Fibroblast of gingiva (primary cell): ENCODE measurements around the gene APOH.

Source experiments
- DNase-seq: peaks from one replicate; pipeline ENCODE4 v3.0.0-alpha.2; 2011; ENCODE audit warnings: low read depth

APOH gene

DNA sequence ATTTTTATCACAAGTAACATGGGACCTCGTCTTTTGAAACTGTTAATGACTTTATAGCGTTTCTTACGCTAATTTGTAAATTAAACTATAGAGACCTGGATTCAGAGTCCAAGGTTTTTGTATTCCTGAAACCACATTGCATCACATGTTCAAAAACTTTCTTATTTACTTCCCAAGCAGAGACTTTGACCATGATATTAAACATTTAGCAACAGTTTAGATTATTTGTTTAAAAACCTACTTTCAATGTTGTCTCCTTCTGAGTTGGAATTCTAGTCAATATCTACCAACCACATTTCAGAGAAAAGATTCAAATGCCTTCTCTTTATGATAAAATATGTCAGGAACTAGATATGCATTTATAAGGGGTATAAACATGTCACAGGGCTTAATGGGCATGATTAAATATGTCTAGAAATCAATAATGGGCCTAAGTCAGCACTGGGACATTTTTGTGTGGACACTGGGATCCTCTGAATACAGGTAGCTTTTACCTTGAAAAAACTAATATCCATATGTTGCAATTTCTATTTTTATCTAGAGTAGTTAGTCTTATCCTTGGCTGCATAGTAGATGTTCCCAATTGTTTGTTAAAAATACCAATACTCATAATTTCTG, 6.3 kb upstream of the APOH start:
- DNase-seq: no peak

DNA sequence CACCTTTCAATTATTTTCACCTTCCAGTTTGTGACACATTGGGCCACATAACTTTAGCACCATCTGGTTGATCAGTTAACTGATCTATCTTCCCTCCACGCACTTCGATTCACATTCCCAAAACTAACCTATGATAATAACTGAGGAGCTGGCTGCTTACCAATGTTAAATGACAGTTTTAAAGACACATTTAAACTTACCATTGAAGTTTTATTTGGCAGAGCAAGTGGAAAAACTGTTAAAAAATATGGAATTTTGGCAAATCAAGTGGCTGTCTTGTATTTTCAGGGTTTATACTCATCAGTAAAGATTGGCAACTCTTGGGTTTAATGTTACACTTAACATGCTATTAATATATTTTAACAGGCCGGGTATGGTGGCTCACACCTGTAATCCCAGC, 5.4 kb upstream of the APOH start:
- DNase-seq: no peak

DNA sequence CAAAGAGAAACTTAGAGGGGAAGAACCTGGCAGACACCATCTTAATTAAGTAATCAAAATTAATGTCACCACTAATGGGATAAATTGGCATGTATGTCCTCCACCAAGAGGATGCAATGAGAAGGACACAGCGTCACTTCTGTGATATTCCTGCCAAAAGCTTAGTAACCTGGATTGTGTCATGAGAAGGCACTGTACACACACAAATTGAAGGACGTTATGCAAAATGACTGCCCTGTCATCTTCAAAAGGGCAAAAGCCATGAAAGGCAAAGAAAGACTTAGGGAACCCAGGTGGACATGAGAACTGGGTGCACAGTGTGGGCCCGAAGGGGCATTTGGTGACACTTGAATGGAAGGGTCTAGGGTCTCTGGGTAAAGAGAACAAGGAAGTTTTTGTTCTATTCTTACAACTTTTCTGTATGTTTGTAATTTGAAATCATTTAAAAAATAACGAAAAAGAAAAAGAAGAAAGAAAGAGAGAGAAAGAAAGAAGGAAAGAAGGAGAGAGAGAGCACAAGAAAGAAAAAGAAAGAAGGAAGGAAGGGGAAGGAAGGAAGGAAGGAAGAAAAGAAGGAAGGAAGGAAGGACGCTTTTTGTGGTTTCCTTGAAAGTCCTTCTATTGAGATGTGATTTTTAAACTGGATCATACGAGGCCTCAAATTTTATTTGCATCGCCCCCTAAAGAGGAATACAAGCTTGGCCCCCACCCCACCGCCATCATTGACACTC, 4.0 kb upstream of the APOH start:
- no peak for DNase-seq

DNA sequence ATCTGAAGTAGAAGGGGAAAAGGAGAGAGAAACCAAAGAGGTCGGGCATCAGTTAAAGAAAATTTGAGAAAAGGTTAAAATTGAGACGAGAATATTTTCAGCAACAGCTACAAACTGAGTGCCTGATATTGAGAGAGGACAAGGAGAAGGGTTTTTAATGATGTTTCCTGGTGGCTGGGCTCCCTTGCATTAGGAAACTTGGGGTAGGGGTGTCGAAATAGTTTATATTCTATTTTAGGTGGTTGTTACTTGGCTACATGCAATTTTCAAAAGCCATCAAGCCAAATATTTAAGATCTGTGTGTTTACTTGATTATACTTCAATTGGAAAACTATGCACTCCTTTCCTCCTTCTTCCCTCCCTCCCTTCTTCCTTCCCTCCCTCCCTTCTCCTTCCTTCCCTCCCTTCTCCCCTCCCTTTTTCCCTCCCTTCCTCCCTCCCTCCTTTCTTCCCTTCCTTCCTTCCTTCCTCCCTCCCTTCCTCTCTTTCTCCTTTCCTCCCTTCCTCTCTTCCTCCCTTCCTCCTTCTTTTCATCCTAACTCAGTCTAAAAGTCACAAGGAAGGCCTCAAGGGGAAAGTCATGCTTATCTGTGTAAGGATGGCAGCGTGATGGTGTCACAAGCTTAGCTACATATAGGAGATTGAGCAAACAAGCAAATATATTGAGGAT, 1.8 kb upstream of the APOH start:
- DNase-seq: peak; percentile 49

DNA sequence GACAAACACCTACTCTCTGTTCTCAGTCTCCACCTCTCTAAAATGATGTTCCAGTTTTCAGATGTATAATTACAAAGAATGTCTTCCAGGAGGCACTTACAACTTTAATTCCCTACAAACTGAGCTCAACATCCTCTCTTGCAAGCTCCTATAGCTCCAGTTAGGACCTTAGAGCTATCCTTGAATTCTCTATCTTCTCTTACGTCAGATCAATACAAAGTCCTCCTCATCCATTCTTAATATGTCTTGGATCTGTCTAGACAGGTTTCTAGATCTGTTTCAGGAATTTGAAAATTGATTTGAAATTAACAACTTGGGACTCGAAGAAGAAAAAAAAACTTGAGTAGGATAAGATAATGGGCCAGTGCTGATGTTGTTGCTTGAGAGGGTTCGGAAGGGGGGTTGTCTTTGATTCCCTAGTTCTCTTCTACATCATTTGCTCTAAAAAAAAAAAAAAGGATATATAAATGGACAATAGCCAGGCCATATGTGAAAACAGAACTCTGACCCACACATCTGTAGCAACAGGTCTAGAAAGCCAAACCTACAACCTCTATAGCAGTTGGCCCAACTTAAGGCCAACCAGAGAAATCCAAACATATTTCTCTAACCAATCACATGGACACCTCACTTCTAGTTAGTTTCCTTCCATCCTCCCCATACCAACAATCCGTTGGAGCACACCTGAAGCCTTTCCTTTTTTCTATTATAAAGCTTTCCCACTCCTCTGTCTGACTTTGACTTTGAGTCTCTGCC, 746 bp upstream of the APOH start:
- no peak for DNase-seq

DNA sequence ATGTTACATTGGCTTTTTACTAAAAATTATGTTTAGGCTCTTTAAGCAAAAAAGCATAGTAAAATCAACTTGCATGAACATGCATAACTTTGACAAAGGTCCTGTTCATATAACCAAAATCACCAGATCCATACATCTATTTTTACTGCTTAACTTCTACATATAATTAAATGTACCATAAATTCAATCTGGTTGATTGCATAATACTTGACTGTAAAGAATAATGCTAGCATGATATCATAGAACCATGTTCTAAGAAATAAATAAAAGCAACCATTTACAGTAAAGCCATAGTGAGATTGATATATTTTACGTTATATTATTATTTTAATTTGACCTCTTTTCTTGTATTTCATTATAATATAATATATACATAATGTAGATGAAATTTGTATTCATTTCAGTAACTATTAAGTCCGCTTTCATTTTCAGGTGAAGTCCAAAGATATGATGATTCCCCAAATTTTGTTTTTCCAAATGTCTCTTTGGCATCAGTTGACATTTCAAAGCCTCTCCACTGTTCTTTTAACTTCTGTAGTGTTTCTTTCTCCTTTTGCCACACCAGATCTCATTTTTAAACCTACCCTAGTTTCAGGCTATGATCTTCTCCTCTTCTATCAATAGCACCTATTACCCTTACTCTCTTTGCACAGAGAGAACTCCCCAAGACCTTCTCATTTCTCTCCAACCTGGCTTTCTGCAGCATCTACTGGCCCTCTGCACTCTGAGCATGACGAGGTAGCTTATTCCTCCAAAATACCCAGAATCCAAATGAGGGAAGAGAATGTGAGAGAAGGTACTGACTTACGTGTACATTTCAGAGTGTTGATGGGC, 1.8 kb downstream of the APOH start:
- no peak for DNase-seq

DNA sequence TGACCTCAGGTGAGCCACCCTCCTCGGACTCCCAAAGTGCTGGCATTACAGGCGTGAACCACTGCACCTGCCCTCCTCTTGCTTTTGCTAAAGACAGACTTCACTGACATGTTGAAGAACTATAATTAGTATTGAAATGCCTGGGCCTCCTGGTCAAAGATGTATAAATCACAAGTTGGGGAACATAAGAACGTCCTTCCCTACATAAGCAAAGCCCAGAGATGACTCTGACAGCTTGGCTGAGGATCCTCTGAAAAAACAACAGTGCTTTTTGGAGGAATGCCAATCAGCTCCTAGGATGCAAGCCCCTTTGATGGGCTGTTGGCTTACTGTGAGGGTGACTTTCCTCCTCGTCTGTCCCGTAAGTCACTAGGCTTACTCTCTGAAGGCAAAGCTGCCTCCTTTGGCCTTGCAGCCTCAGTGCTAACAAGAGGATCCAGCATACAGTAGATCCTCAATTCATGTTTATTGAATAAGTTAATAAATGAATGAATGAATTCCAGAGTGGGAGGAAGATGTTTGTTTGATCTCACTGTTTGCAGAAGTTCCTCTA, 6.3 kb downstream of the APOH start:
- DNase-seq: no peak

DNA sequence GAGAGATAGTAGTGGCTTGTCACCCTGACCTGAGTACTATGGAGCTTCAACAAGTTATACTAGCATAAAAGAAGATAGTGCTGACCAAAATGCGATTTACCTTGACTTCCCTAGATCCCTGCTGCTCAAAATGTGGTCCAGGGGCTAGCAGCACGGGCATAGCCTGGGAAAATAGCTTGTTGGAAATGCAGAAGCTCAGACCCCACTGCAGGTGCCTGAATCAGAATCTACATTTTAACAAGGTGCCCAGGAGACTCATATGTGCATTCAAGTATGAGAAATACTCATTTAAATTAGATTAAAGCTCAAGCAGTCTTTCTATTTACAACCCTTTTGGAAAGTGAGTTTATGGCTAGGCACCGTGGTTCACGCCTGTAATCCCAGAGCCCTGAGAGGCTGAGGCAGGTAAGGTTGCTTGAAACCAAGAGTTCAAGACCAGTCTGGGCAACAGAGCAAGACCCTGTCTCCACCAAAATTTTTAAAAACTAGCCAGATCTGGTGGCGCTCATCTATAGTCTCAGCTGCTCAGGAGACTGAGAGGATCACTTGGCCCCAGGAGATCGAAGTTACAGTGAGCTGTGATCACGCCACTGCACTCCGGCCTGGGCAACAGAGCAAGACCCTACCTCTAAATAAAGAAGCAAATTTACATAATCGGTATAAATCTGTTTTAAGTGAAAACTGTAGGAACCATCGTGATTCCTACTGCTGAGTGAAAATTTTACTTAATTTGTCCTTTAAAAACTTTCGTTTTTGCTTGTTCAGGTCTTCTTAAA, 7.3 kb downstream of the APOH start:
- no peak for DNase-seq

DNA sequence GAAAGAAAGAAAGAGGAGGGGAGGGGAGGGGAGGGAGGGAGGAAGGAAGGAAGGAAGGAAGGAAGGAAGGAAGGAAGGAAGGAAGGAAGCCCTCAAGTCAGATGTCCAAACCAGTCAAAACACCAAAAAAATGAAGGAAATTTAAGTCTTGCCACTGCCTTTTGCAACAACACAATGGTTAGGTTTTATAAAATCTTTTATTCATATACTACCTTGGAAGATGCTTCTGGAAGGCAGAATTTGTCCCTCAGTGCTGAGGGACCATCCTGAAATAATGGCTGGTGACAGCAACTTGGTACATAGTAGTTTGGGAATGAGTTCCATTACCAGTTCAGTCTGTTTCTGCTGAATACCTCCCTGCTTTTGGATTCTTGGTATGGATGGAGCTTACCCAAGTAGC, 7.9 kb downstream of the APOH start:
- DNase-seq: no peak

DNA sequence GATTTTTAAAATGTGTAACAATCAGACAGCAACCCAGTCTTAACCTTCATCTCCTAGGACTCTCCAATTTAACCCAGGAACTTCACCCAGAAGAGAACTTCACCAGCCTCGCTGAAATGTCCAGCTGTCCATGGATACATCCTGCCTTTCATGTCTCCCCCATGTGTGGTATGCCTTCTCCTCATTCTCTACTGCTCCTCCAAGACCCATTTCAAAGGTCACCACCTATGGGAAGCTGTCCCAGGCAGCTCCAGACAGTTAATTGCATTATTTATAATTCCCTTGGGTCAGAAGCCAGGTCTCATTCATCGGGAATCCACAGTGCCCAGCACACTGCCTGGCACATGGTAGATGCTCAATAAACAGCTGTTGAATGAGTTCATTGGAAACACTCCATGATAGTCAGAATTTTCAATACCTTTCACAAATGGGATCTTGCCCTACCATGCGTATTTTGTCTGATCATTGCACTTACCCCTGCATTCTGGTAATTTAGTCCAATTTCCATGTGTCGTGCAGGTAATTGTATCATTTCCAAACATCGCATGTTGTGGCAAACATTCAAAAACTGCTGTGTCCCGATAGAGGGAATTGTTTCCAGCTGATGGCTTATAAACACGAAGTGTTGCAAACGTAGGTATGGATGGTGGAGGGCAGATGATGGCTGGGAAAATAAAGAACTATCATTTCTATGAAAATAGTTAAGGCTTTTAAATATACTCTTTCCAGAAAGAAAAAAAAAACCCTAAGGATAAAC, 9.0 kb downstream of the APOH start:
- no peak for DNase-seq

DNA sequence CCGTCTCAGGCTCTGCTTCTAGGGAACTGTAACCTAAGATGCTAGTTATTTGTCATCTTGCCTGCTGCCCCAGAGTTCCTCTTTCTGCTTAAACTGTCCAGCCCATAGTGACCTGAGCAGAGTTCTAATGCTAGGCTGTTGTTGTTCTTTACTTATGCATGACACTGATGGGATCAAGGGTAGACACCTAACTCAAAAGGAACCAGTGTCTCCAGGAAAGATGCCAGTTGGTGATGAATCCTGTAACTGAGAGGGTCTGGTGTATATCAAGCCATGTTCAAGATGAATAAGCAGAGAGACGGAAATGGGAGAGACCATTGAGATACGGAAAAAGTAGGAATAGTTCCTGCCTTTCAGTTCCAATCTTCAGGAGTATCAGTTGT, 13.7 kb downstream of the APOH start:
- no peak for DNase-seq

DNA sequence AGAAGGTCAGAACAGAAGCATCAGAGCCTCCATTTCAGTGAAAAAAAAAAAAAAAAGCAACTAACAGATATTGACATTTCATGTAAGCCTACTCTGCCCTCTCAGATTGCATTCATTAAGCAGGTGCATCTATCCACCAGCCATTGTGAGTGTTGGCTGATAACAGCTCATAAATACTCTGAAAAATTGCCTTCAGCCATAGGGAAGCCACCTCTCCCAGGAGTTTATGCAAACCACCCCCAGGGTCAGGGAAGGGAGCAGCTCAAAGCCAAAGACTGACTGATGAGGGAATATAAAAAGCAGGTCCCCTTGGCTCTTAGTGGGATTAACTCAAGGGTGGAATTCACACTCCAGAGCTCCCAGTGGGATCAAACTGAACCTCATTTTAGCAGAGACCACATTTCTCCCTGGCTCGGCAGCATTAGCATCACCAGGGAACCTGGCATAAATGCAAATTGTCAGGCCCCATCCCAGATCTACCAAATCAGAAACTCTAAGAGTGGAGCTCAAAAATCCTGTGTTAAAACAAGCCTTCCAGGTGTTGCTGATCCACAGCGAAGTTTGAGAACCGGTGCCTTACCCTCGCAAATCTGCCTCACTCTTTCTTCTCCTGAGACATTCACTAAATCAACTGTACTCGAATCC, 14.2 kb downstream of the APOH start:
- DNase-seq: no peak

DNA sequence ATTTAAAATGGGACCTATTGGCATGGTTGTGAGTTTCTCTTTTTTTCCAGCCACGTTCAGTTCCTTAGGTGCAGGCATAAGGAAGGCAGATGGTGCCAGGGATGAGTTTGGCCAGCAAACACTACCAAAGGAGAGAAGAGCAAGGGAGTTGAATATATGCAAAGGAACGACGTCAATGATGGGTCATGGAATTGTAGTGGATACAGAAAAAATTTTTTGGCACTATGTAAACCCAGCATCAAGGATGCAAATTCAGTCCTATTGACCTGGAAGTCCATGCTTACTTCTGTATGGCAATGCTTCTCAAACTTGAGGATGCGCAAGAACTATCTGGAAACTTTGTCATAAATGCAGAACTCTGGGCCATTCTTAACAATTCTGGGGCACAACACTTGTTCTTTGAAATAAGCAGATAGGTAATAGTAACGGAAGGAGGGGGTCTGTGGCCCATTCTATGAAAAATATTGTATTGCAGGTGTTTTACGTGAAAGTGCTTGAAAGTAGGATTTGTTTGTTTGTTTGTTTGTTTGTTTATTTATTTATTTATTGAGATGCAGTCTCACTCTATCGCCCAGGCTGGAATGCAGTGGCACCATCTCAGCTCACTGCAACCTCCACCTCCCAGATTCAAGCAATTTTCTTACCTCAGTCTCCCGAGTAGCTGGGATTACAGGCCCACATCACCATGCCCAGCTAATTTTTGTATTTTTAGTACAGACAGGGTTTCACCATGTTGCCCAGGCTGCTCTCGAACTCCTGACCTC, 18.0 kb downstream of the APOH start:
- DNase-seq: no peak

DNA sequence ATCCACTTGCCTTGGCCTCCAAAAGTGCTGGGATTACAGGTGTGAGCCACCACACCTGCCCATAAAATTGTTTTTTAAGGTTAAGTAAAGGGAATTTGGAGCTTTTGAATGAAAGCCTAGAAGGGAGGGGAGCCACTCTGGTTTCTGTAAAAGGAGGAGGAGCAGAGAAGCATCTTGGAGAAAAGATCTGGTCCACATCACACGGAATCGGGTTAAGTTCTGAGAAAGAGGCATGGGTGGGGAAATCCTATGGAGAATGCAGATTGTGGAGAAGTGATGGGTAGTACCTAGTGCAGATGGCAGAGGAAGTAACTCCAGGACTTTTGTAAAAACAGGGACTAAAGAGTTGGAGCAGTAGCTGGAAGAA, 19.0 kb downstream of the APOH start:
- no peak for DNase-seq

DNA sequence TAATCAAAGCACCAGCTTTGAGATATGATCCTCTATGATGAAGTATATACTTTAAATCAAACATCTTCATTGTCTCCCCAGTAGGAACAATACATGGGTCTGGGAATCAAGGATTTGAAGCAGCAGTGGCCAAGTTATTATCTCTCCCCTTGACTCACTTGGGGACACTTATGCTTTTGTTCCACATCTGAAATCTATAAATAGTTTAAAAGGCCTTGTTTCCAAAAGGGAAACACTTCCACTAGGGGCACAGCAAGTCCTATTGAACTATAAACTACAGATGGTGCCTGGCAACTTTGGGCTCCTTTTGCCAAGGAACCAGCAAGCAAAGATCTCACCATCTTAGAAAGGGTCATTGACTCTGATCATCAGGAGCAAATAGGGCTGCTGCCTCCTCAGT, 21.3 kb downstream of the APOH start:
- DNase-seq: no peak

DNA sequence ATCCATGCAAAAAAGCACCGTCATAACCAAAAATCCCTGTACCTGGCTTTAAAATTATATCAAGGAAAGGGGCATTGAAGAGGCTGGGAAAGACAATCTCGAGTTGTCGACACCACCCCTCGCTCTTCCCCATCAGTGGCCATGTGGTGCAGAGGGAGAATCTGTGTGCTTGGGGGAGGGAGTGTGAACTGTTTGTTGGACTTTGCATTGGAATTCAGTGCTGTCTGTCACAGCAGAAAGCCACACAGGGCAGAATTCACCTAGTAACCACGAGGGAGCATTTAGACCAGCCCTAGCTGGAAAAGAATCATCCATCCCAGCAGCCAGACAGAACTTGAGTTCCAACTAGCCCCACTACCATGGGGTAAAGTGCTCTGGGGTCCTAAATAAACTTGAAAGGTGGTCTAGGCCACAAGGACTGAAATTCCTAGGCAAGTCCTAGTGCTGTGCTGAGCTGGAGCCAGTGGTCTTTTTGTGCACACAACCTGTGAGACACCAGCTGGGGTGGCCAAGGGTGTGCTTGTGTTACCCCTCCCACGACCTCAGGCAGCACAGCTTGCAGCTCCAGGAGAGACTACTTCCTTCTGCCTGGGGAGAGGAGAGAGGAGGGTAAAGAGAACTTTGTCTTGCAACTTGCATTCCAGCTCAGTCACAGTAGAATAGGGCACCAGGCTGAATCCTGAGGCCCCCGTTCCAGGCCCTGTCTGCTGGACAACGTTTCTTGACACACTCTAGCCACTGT, 25.8 kb downstream of the APOH start:
- DNase-seq: no peak

DNA sequence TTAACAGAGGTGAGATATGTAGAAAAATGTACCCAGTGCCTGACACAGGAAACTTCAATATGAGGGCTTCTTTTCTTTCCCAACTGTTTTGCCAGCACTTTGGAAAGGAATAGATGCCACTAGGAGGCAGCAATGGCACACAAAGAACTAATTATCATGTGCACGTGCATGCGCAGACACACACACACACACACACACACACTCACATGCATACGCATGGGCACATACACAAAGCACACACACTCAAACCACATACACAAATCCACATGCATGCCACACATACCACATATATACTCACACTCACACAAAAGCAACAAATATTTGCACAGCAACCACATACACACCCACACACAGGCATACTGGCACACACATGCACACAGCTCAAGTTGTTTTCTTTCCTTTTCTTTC, 28.5 kb downstream of the APOH start:
- peak; percentile 88 for DNase-seq

DNA sequence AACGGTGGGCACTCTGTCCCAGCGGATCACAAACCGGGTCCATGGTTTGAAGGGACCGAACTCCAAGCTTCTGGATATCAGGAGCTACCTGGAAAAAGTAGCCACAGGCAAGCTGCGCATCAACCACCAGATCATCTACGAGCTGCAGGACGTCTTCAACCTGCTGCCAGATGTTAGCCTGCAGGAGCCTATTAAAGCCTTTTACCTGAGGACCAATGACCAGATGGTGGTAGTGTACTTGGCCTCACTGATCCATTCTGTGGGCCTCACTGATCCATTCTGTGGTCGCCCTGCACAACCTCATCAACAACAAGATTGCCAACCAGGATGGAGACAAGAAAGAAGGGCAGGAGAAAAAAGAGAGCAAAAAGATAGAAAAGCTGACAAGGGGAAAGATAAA, 31.0 kb downstream of the APOH start:
- DNase-seq: no peak
